ENCODE data around the gene RXRA.

The RXRA gene

GRCh38 chr9:134372581-134373267 is 46.5 kb downstream of the RXRA start:
- Histone ChIP-seq H3K9me3 (ENCODE audit: control insufficient read depth, insufficient read depth, low read length) (no peaks in the 10 kb centered on the region), H3K27me3 (ENCODE audit: control insufficient read depth, insufficient read depth, low read length) (no peaks in the 10 kb centered on the region), H3K36me3 (ENCODE audit: control insufficient read depth, insufficient read depth, low read length) (no peaks in the 10 kb centered on the region), H3K9ac (ENCODE audit: low read depth, low read length) (no peak overlapping the region), H3K4me3 (ENCODE audit: low read depth, low read length) (no peak overlapping the region), H3K4me1 (ENCODE audit: control insufficient read depth, insufficient read depth, low read length) (no peaks in the 10 kb centered on the region)

GRCh38 chr9:134373269-134373668 is 47.0 kb downstream of the RXRA start:
- no peaks in the 10 kb centered on the region for H3K9me3 ChIP-seq (ENCODE audit: control insufficient read depth, insufficient read depth, low read length)
- H3K4me3 ChIP-seq (ENCODE audit: low read depth, low read length) = no peak overlapping the region
- no peaks in the 10 kb centered on the region for H3K27me3 ChIP-seq (ENCODE audit: control insufficient read depth, insufficient read depth, low read length)
- H3K36me3 ChIP-seq (ENCODE audit: control insufficient read depth, insufficient read depth, low read length) = no peaks in the 10 kb centered on the region
- H3K4me1 ChIP-seq (ENCODE audit: control insufficient read depth, insufficient read depth, low read length) = no peaks in the 10 kb centered on the region
- H3K9ac ChIP-seq (ENCODE audit: low read depth, low read length) = no peak overlapping the region

GRCh38 chr9:134373953-134374300 is 47.7 kb downstream of the RXRA start:
- H3K9me3 ChIP-seq (ENCODE audit: control insufficient read depth, insufficient read depth, low read length) = no peaks in the 10 kb centered on the region
- no peak overlapping the region for H3K4me3 ChIP-seq (ENCODE audit: low read depth, low read length)
- H3K36me3 ChIP-seq (ENCODE audit: control insufficient read depth, insufficient read depth, low read length) = no peaks in the 10 kb centered on the region
- no peak overlapping the region for H3K9ac ChIP-seq (ENCODE audit: low read depth, low read length)
- no peaks in the 10 kb centered on the region for H3K27me3 ChIP-seq (ENCODE audit: control insufficient read depth, insufficient read depth, low read length)
- no peaks in the 10 kb centered on the region for H3K4me1 ChIP-seq (ENCODE audit: control insufficient read depth, insufficient read depth, low read length)

- Histone ChIP-seq H3K27me3 (ENCODE audit: control insufficient read depth, insufficient read depth, low read length) (no peaks in the 10 kb centered on the region), H3K9me3 (ENCODE audit: control insufficient read depth, insufficient read depth, low read length) (no peaks in the 10 kb centered on the region), H3K4me3 (ENCODE audit: low read depth, low read length) (no peak overlapping the region), H3K9ac (ENCODE audit: low read depth, low read length) (peak overlapping the region; percentile 24), H3K4me1 (ENCODE audit: control insufficient read depth, insufficient read depth, low read length) (no peaks in the 10 kb centered on the region), H3K36me3 (ENCODE audit: control insufficient read depth, insufficient read depth, low read length) (no peaks in the 10 kb centered on the region)
Measured at GRCh38 chr9:134374301-134375010, 48.2 kb downstream of the RXRA start.

GRCh38 chr9:134375011-134375390 is 48.7 kb downstream of the RXRA start:
- Histone ChIP-seq H3K9me3 (ENCODE audit: control insufficient read depth, insufficient read depth, low read length) (no peaks in the 10 kb centered on the region), H3K4me1 (ENCODE audit: control insufficient read depth, insufficient read depth, low read length) (no peaks in the 10 kb centered on the region), H3K4me3 (ENCODE audit: low read depth, low read length) (no peak overlapping the region), H3K9ac (ENCODE audit: low read depth, low read length) (peak overlapping the region; percentile 24), H3K27me3 (ENCODE audit: control insufficient read depth, insufficient read depth, low read length) (no peaks in the 10 kb centered on the region), H3K36me3 (ENCODE audit: control insufficient read depth, insufficient read depth, low read length) (no peaks in the 10 kb centered on the region)

GRCh38 chr9:134375430-134376385 is 49.5 kb downstream of the RXRA start:
- Histone ChIP-seq H3K9ac (ENCODE audit: low read depth, low read length) (peak overlapping the region; percentile 24), H3K9me3 (ENCODE audit: control insufficient read depth, insufficient read depth, low read length) (no peaks in the 10 kb centered on the region), H3K4me3 (ENCODE audit: low read depth, low read length) (no peak overlapping the region), H3K27me3 (ENCODE audit: control insufficient read depth, insufficient read depth, low read length) (no peaks in the 10 kb centered on the region), H3K4me1 (ENCODE audit: control insufficient read depth, insufficient read depth, low read length) (no peaks in the 10 kb centered on the region), H3K36me3 (ENCODE audit: control insufficient read depth, insufficient read depth, low read length) (no peaks in the 10 kb centered on the region)

GRCh38 chr9:134376386-134377142 is 50.3 kb downstream of the RXRA start:
- Histone ChIP-seq H3K9me3 (ENCODE audit: control insufficient read depth, insufficient read depth, low read length) (no peaks in the 10 kb centered on the region), H3K27me3 (ENCODE audit: control insufficient read depth, insufficient read depth, low read length) (no peaks in the 10 kb centered on the region), H3K36me3 (ENCODE audit: control insufficient read depth, insufficient read depth, low read length) (no peaks in the 10 kb centered on the region), H3K4me3 (ENCODE audit: low read depth, low read length) (no peak overlapping the region), H3K9ac (ENCODE audit: low read depth, low read length) (no peak overlapping the region), H3K4me1 (ENCODE audit: control insufficient read depth, insufficient read depth, low read length) (no peaks in the 10 kb centered on the region)

- no peaks in the 10 kb centered on the region for H3K9me3 ChIP-seq (ENCODE audit: control insufficient read depth, insufficient read depth, low read length)
- no peaks in the 10 kb centered on the region for H3K4me1 ChIP-seq (ENCODE audit: control insufficient read depth, insufficient read depth, low read length)
- H3K9ac ChIP-seq (ENCODE audit: low read depth, low read length) = no peak overlapping the region
- no peaks in the 10 kb centered on the region for H3K36me3 ChIP-seq (ENCODE audit: control insufficient read depth, insufficient read depth, low read length)
- H3K27me3 ChIP-seq (ENCODE audit: control insufficient read depth, insufficient read depth, low read length) = no peaks in the 10 kb centered on the region
- no peak overlapping the region for H3K4me3 ChIP-seq (ENCODE audit: low read depth, low read length)
Measured at GRCh38 chr9:134377143-134377484, 50.9 kb downstream of the RXRA start.

GRCh38 chr9:134377976-134378375 is 51.7 kb downstream of the RXRA start:
- H3K27me3 ChIP-seq (ENCODE audit: control insufficient read depth, insufficient read depth, low read length) = no peaks in the 10 kb centered on the region
- no peak overlapping the region for H3K4me3 ChIP-seq (ENCODE audit: low read depth, low read length)
- no peaks in the 10 kb centered on the region for H3K4me1 ChIP-seq (ENCODE audit: control insufficient read depth, insufficient read depth, low read length)
- H3K9ac ChIP-seq (ENCODE audit: low read depth, low read length) = no peak overlapping the region
- no peaks in the 10 kb centered on the region for H3K36me3 ChIP-seq (ENCODE audit: control insufficient read depth, insufficient read depth, low read length)
- H3K9me3 ChIP-seq (ENCODE audit: control insufficient read depth, insufficient read depth, low read length) = no peaks in the 10 kb centered on the region

GRCh38 chr9:134378901-134379338 is 52.7 kb downstream of the RXRA start:
- Histone ChIP-seq H3K4me1 (ENCODE audit: control insufficient read depth, insufficient read depth, low read length) (no peaks in the 10 kb centered on the region), H3K9me3 (ENCODE audit: control insufficient read depth, insufficient read depth, low read length) (no peaks in the 10 kb centered on the region), H3K9ac (ENCODE audit: low read depth, low read length) (peak overlapping the region; percentile 37), H3K36me3 (ENCODE audit: control insufficient read depth, insufficient read depth, low read length) (no peaks in the 10 kb centered on the region), H3K27me3 (ENCODE audit: control insufficient read depth, insufficient read depth, low read length) (no peaks in the 10 kb centered on the region), H3K4me3 (ENCODE audit: low read depth, low read length) (no peak overlapping the region)

- H3K4me3 ChIP-seq (ENCODE audit: low read depth, low read length) = no peak overlapping the region
- no peaks in the 10 kb centered on the region for H3K4me1 ChIP-seq (ENCODE audit: control insufficient read depth, insufficient read depth, low read length)
- H3K36me3 ChIP-seq (ENCODE audit: control insufficient read depth, insufficient read depth, low read length) = no peaks in the 10 kb centered on the region
- H3K27me3 ChIP-seq (ENCODE audit: control insufficient read depth, insufficient read depth, low read length) = no peaks in the 10 kb centered on the region
- H3K9me3 ChIP-seq (ENCODE audit: control insufficient read depth, insufficient read depth, low read length) = no peaks in the 10 kb centered on the region
- peak overlapping the region; percentile 12 for H3K9ac ChIP-seq (ENCODE audit: low read depth, low read length)
Measured at GRCh38 chr9:134379831-134380365, 53.6 kb downstream of the RXRA start.

Measured in iPS-15b (cell line).